ENCODE results near the gene NETO1. TPM values are rescaled to one million over a fixed set of nuclear protein-coding genes. Genes with fewer than 3 reads are reported as not detected.

Gene NETO1
- total and polyA plus RNA-seq, 4 donors: not detected

GRCh38 chr18:72700961-72701710 is 166.7 kb downstream of the NETO1 start:
- Histone ChIP-seq H3K4me3 (ENCODE audit: low read depth in 1 of 3, low read length in 3 of 3) (no peak overlapping the region), H3K9me3 (ENCODE audit: control insufficient read depth in 4 of 4, low read length in 3 of 4) (no peaks in the 10 kb centered on the region), H3K27me3 (ENCODE audit: control insufficient read depth in 4 of 4, insufficient read depth in 4 of 4, low read length in 3 of 4) (no peaks in the 10 kb centered on the region), H3K4me1 (ENCODE audit: control insufficient read depth in 4 of 4, insufficient read depth in 4 of 4, low read length in 3 of 4) (no peaks in the 10 kb centered on the region), H3K9ac (ENCODE audit: low read depth in 1 of 2, low read length in 2 of 2) (no peak overlapping the region), H3K27ac (ENCODE audit: low read depth in 1 of 2, low read length in 2 of 2) (no peak overlapping the region), H3K36me3 (ENCODE audit: control insufficient read depth in 4 of 4, insufficient read depth in 3 of 4, low read depth in 1 of 4, low read length in 3 of 4) (no peaks in the 10 kb centered on the region)
- WGBS: 16% methylated on average over 1 of the region's 1 CpG
- TF ChIP-seq HNF4G (IDR thresholded peaks at IDR 0.05) (no peak), RAD21 (IDR thresholded peaks at IDR 0.05) (peak; percentile 22 to 38)
- DNase-seq (ENCODE audit: low spot score): no peak

- Histone ChIP-seq H3K27me3 (ENCODE audit: control insufficient read depth in 4 of 4, insufficient read depth in 4 of 4, low read length in 3 of 4) (peaks cover 0 to 2% (median 0%) of the 10 kb centered on the region in 4 donors), H3K27ac (ENCODE audit: low read depth in 1 of 2, low read length in 2 of 2) (no peak overlapping the region), H3K36me3 (ENCODE audit: control insufficient read depth in 4 of 4, insufficient read depth in 3 of 4, low read depth in 1 of 4, low read length in 3 of 4) (no peaks in the 10 kb centered on the region), H3K4me3 (ENCODE audit: low read depth in 1 of 3, low read length in 3 of 3) (no peak overlapping the region), H3K9me3 (ENCODE audit: control insufficient read depth in 4 of 4, low read length in 3 of 4) (no peaks in the 10 kb centered on the region), H3K4me1 (ENCODE audit: control insufficient read depth in 4 of 4, insufficient read depth in 4 of 4, low read length in 3 of 4) (no peaks in the 10 kb centered on the region), H3K9ac (ENCODE audit: low read depth in 1 of 2, low read length in 2 of 2) (no peak overlapping the region)
- WGBS: 68% methylated on average over 6 of the region's 6 CpGs
- TF ChIP-seq SP1 (IDR thresholded peaks at IDR 0.05) (no peak), GABPA (IDR thresholded peaks at IDR 0.05 in 1 of 2, conservative IDR thresholded peaks at IDR 0.05 in 1 of 2) (no peak), CTCF (IDR thresholded peaks at IDR 0.05; ENCODE audit: low read depth, low read length, missing input control) (no peak), REST (IDR thresholded peaks at IDR 0.05) (no peak), RXRA (IDR thresholded peaks at IDR 0.05) (no peak), FOXA2 (IDR thresholded peaks at IDR 0.05) (no peak), MAX (IDR thresholded peaks at IDR 0.05) (no peak), RAD21 (IDR thresholded peaks at IDR 0.05) (no peak), HNF4G (IDR thresholded peaks at IDR 0.05) (no peak), HNF4A (conservative IDR thresholded peaks at IDR 0.05) (no peak), ZBTB33 (IDR thresholded peaks at IDR 0.05) (no peak), TAF1 (conservative IDR thresholded peaks at IDR 0.05) (no peak), FOXA1 (IDR thresholded peaks at IDR 0.05) (no peak), YY1 (IDR thresholded peaks at IDR 0.05) (no peak), EGR1 (IDR thresholded peaks at IDR 0.05; ENCODE audit: low read depth in 2 of 2) (no peak), NR2F2 (IDR thresholded peaks at IDR 0.05) (no peak), JUND (IDR thresholded peaks at IDR 0.05) (no peak), ATF3 (IDR thresholded peaks at IDR 0.05) (no peak)
- DNase-seq (ENCODE audit: low spot score): no peak
These were observed 170.1 kb downstream of the NETO1 start for GRCh38 chr18:72697706-72698105.
